Measurements from ENCODE around the gene GOLGA6A.
"Not testable (repeated sequence)": the region's sequence is repeated elsewhere in the genome, so short reads cannot be mapped to it uniquely, and the experiment has no call there.

Gene GOLGA6A

GRCh38 chr15:74053517-74053916 lies 28.8 kb downstream of the GOLGA6A start:
- no peak for DNase-seq (ENCODE audit: low read depth)

- DNase-seq (ENCODE audit: low read depth), result not testable (repeated sequence)
Observed at GRCh38 chr15:74052271-74053260, 29.8 kb downstream of the GOLGA6A start.

DNA sequence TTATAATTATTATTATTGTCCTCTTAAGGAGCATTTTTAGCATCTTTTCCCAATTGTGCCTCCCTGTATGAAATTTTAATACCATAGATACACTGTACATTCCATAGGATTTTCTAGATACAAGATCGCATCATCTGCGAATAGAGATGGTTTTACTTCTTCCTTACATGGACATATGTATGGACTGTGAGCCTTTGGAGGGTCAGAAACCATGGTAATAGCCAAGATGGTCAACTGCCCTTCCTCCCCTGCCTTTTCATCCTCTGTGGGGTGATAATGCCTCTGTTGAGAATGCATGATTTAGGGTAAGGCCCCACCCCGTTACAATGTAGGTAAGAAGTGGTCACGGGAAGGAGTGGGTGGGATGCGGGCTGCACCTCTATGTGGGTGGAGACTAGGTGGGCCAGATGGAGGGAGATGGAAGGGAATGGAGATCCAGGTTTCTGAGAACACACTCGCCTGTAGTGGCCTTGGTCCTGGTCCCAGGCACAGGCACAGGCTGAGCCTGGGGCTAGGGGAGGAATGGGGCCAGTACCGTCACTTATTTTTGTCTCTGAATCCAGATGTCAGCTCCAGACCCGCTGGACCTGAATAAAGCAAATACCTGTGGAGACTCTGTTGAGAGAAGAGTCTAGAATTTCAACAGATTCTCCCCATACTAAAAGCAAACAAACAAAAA lies 31.7 kb downstream of the GOLGA6A start:
- DNase-seq (ENCODE audit: low read depth), result no peak

- DNase-seq (ENCODE audit: low read depth), result no peak
Observed at GRCh38 chr15:74050127-74050526, 32.2 kb downstream of the GOLGA6A start.

- DNase-seq (ENCODE audit: low read depth), result no peak
Observed at GRCh38 chr15:74046275-74046674, 36.1 kb downstream of the GOLGA6A start.

DNA sequence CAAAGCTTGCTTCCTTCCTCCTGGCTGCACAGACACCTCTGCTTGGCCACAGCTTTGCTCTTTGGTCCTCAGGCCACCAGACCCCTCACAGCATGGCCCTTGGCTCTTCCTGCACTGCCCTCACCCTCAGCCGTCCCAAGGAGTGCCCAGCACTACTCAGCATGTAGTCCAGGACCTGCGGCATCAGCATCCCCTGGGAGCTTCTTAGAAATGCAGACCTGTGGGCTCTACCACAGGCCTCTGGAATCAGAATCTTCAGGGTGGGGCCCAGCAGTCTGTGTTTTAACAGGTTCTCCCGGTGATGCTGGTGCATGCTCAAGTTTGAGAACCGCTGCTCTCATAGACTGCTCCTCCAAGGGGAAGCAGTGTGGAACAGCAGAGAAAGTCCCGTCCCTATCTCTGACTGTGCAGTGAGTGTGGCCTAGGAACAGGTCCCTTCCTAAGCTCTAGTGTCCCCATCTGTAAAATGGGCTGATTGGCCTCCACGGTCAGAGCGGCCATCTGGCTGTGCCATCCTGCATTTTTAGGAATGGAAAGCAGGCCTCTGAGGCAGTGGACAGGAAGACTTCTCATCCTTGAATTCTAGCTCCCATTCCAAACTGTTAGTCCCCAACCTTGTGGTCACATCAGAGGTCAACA lies 36.6 kb downstream of the GOLGA6A start:
- DNase-seq (ENCODE audit: low read depth), result no peak

DNA sequence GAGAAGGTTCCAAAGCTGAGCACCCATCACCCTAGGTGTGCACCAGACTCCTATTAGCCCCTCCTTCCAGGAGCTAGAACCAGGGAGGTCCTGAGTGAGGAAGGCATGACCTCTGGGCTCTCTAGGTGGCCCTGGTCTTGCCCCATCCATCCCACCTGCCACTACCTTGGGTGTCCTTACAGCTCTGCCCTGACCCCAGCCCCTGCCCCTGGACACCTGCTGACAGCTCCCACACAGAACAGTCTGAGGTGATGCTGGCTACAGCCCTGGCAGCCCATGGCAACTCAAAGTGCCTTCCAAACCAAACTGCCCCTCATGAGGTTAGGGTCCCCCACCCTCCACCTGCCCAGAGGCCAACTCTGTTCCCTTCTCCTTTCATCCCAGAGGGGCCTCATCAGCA lies 37.2 kb downstream of the GOLGA6A start:
- no peak for DNase-seq (ENCODE audit: low read depth)

DNA sequence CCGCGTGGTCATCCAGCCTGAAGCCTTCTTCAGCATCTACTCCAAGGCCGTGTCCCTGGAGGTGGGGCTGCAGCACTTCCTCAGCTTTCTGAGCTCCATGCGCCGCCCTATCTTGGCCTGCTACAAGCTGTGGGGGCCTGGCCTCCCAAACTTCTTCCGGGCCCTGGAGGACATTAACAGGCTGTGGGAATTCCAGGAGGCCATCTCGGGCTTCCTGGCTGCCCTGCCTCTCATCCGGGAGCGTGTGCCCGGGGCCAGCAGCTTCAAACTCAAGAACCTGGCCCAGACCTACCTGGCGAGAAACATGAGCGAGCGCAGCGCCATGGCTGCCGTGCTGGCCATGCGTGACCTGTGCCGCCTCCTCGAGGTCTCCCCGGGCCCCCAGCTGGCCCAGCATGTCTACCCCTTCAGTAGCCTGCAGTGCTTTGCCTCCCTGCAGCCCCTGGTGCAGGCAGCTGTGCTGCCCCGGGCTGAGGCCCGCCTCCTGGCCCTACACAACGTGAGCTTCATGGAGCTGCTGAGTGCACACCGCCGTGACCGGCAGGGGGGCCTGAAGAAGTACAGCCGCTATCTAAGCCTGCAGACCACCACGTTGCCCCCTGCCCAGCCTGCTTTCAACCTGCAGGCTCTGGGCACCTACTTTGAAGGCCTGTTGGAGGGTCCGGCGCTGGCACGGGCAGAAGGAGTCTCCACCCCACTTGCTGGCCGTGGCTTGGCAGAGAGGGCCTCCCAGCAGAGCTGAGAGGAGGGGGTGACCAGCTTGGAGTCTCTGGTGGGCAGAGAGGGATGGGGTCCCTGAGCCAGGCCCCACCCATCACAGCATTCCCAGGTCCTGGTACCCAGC lies 37.9 kb downstream of the GOLGA6A start:
- no peak for DNase-seq (ENCODE audit: low read depth)

- DNase-seq (ENCODE audit: low read depth), result no peak
Observed at GRCh38 chr15:74043425-74044266, 38.7 kb downstream of the GOLGA6A start.

DNA sequence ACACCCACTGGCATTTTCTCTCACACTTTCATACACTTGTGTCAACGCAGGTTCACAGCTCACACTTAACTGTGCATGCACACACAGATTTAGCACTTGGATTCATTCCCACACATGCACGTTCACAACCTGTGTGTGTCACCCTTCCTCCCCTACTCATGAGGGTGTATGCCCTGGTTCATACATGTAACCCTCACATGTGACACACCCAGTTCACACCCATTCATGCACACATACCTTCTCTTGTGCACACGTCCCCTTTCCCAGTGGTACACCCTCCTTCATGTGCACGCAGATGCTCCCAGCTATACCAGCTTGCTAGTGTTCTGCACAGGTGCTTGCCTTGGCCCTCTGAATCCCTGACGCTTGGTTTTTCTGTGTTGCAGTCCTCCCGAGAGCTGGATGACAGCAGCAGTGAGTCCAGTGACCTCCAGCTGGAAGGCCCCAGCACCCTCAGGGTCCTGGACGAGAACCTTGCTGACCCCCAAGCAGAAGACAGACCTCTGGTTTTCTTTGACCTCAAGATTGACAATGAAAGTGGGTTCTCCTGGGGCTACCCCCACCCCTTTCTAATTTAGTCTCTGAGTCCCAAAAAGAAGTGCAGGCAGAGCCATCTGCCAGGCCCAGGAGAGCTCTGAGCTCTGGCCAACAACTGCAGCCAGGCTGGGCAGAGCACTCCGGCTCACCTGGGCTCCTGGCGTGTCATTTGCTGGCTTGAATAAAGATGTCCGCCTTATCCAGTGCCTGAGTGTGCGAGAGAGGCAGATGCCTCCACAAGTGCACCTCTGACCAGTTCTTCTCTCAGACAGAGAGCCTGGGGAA lies 39.5 kb downstream of the GOLGA6A start:
- no peak for DNase-seq (ENCODE audit: low read depth)

- DNase-seq (ENCODE audit: low read depth), result no peak
Observed at GRCh38 chr15:74041777-74042435, 40.4 kb downstream of the GOLGA6A start.

DNA sequence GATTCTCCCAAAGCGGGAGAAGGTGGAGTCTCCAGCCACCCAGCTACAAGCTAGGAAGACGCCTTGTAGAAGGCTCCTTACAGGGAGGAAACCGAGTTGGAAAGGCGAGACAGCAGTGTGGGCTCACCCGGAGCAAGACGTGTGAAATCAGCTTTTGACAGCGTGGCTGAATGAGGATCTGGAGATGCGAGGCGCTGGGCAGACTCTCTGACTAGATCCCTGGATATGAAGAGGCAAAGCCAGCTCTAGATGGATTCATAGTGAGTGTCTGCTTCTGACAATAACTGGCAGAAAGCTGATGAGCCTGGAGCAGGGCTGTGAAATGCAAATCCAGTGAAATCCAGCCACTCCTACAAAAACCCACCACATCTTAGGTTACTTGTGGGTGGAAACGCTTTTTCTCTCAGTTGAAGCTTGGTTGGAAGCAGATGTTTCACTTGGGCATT lies 41.0 kb downstream of the GOLGA6A start:
- no peak for DNase-seq (ENCODE audit: low read depth)

DNA sequence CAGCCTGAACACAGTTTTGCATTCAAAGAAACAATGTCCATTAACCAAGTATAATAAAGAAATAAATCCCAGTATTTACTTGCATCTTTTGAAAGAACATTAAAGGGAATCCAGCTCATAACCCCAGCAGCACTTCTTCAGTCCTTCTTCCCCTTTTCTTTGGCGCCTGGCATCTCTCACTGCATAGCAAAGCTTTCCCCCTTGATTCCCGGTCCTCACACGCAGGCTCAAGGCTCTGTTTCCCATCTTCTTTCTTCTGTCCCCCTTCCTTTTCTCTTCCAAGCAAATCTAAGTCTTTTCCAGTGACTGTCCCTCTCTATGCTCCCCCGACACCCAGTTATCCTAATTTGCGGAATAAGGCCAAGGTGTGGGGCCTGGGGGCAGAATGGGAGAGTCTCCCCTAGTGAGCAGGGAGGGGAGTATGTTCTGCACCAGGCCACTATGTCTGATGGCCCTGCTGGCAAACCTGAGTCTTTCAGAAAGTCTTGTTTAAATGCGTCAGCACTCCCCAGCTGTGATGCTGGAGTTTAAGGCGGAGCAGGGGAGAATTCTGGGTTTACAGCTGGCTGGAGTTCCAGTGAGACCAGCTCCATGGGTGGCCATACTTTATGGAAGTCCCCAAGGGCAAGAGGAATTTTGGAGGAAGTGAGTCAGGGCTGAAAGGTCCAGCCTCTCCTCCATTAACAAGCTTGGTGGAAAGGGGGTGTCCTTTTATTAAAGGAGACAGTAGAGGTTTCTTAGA lies 42.1 kb downstream of the GOLGA6A start:
- no peak for DNase-seq (ENCODE audit: low read depth)

DNA sequence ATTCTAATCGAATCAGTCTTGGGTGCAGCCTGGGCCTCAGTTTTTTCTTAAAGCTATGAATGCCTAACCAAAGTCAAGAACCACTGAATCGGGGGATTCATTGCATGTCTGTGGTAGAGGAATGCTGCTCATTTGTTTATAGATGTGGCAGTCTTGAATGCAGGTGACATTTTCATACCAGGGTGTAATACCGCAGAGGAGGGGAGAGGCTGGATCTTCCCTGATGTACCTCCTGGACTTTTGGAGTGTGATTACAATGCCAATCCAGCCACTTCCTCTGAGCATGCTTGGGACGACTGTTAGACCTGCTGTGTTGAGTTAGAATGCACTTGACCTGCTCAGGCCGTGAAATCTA lies 42.7 kb downstream of the GOLGA6A start:
- no peak for DNase-seq (ENCODE audit: low read depth)

DNA sequence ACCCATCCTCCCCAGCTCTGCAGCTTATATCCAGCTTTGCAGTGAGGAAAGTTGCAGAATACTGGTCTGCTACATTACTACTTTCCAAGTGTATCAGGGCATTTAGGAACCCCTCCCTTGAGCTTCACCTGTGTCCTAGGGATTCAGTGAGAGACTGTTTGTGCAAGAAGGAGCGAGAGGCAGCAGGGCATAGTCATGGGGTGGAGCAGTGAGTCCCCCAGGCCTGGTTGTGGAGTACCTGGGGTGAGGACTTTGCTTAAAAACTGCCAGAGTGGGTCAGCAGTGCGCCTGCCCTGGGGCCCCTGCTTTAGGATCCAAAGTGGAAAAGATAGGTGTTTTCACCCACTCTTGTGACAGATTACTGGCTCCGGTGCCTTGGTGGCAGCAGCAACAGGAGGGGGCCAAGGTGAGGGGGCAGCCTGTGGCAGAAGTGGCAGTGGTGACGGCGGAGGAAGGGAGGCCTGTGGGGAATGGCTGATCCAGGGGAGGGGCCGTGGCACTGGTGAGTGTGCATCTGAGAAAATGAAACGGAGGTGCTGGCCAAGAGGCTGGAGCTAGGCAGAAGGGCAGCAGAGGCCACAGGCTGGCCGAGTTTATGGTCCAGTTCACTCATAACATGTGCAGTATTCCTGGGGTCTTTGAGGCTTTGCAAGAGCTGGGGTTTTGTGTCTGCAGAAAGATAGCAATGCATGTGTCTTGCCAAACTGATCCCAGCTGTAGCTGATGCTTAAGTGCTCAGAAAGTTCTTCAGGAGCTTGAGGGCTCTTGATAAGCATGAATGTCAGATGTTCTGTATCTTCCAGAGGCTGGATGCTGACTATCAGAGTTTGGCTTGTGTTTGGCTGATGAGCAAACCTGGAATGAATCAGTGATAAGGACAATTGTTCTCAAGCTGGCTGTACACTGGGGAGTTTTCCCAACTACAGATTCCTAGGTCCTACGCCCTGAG lies 43.4 kb downstream of the GOLGA6A start:
- DNase-seq (ENCODE audit: low read depth), result no peak

DNA sequence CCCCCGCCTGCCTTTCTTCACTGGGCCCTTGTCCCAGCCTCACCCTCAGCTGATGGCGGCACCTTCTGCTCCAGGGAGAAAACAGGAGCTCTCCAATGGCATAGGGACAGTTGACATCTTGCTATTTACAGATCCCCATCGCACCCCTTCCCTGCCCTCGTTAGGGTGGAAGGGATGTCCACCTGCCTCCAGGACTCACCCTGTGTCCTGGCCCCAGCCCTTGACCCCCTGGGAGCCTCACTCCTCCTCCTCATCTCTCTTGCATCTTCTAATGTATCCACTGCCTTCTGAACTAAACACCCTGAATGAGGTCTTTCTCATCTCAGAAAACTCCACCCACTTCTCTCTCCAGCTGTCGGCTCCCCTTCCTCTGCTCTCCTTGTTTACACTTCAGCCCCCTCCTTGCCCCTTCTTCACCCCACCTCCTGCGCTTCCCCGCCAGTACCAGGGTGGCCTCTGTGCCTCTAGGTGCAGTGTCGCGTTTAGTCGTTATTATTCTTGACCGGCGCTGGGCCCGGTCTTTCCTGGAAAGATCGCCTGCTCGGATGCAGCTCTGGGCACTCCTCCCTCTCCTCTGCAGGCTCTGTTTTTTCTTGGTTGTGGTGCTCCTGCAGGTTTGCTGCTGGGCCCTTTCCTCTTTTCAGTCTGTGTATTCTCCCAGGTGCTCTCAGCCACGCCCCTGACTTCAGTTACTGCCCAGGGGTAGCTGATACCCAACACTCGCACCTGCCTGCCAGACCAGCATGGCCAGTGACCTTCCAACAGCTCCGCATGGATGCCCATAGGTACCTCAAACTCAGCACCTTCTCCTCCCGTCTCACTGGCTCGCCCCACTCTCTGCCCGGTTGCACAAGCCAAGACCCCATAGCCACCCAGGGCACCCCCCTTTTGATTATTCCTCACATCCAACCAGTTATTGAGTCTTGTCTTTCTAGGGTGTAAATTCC lies 44.9 kb downstream of the GOLGA6A start:
- DNase-seq (ENCODE audit: low read depth), result no peak
